Measurements from ENCODE around the gene ACACA. TPM values are rescaled to one million over a fixed set of nuclear protein-coding genes. Genes with fewer than 3 reads are reported as not detected.

Gene ACACA
- total and polyA plus RNA-seq, 2 donors (not counting 1 experiment from before 2014, with no cell fraction given) = 45.2 to 123 TPM

DNA sequence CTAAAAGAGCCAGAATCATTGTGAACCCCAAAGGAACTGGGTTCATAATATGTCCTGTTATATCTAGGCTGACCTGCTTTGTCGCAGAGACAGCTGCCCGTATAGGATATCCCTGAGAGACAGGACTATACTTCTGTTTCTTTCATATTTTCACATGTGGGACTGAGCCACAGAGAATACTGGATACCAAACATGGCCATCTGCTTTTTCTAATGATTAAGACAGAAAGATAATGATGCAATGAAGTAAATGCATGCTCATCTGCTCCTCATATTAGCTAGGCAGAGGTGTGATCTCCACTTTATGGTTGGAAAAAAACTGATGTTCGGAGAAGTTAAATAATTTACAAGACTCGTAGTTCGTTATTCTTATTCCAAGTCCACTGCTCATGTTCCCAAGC is 297.5 kb downstream of the ACACA start:
- no peak for TF ChIP-seq EZH2 (IDR thresholded peaks at IDR 0.05; ENCODE audit: low read length, missing control alignments)
- TF ChIP-seq, protein P1, sequence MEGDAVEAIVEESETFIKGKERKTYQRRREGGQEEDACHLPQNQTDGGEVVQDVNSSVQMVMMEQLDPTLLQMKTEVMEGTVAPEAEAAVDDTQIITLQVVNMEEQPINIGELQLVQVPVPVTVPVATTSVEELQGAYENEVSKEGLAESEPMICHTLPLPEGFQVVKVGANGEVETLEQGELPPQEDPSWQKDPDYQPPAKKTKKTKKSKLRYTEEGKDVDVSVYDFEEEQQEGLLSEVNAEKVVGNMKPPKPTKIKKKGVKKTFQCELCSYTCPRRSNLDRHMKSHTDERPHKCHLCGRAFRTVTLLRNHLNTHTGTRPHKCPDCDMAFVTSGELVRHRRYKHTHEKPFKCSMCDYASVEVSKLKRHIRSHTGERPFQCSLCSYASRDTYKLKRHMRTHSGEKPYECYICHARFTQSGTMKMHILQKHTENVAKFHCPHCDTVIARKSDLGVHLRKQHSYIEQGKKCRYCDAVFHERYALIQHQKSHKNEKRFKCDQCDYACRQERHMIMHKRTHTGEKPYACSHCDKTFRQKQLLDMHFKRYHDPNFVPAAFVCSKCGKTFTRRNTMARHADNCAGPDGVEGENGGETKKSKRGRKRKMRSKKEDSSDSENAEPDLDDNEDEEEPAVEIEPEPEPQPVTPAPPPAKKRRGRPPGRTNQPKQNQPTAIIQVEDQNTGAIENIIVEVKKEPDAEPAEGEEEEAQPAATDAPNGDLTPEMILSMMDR (conservative IDR thresholded peaks at IDR 0.05 in 1 of 2, IDR thresholded peaks at IDR 0.05 in 1 of 2; ENCODE audit: low read depth in 1 of 2, low read length in 2 of 2) = no peak
- Histone ChIP-seq H3K9ac (ENCODE audit: insufficient read depth, low read length) (no peak overlapping the region), H3K9me3 (ENCODE audit: control insufficient read depth, insufficient read depth, low read depth, low read length) (no peaks in the 10 kb centered on the region), H3K4me2 (ENCODE audit: extremely low read depth, insufficient read depth, low read length) (no peak overlapping the region), H3K4me3 (replicated peaks in 1 of 4; ENCODE audit: control extremely low read depth in 1 of 4, insufficient read depth in 1 of 4, low read depth in 3 of 4, low read length in 4 of 4) (no peak overlapping the region), H3K79me2 (ENCODE audit: control insufficient read depth, insufficient read depth, low read length) (no peaks in the 10 kb centered on the region), H4K20me1 (ENCODE audit: control insufficient read depth, extremely low read depth, insufficient read depth, low read length) (no peaks in the 10 kb centered on the region), H2AFZ (ENCODE audit: low read length) (no peak overlapping the region), H3K27ac (ENCODE audit: insufficient read depth, low read length) (no peak overlapping the region), H3K36me3 (ENCODE audit: control insufficient read depth, insufficient read depth, low read length) (peaks cover 11% of the 10 kb centered on the region), H3K4me1 (ENCODE audit: control insufficient read depth, extremely low read depth, insufficient read depth, low read length) (no peaks in the 10 kb centered on the region), H3K27me3 (ENCODE audit: control insufficient read depth, insufficient read depth, low read length) (no peaks in the 10 kb centered on the region)
- DNase-seq (ENCODE audit: low read depth in 2 of 2) = no peak

GRCh38 chr17:37107406-37108083 is 299.1 kb downstream of the ACACA start:
- no peak overlapping the region for H3K9ac ChIP-seq (ENCODE audit: insufficient read depth, low read length)
- H3K79me2 ChIP-seq (ENCODE audit: control insufficient read depth, insufficient read depth, low read length) = no peaks in the 10 kb centered on the region
- TF ChIP-seq EZH2 (IDR thresholded peaks at IDR 0.05; ENCODE audit: low read length, missing control alignments) = no peak
- TF ChIP-seq, protein P1 (conservative IDR thresholded peaks at IDR 0.05 in 1 of 2, IDR thresholded peaks at IDR 0.05 in 1 of 2; ENCODE audit: low read depth in 1 of 2, low read length in 2 of 2) = no peak
- no peaks in the 10 kb centered on the region for H3K27me3 ChIP-seq (ENCODE audit: control insufficient read depth, insufficient read depth, low read length)
- H3K4me2 ChIP-seq (ENCODE audit: extremely low read depth, insufficient read depth, low read length) = no peak overlapping the region
- no peak overlapping the region for H3K4me3 ChIP-seq (replicated peaks in 1 of 4; ENCODE audit: control extremely low read depth in 1 of 4, insufficient read depth in 1 of 4, low read depth in 3 of 4, low read length in 4 of 4)
- H3K36me3 ChIP-seq (ENCODE audit: control insufficient read depth, insufficient read depth, low read length) = peaks cover 7% of the 10 kb centered on the region
- H2AFZ ChIP-seq (ENCODE audit: low read length) = no peak overlapping the region
- H4K20me1 ChIP-seq (ENCODE audit: control insufficient read depth, extremely low read depth, insufficient read depth, low read length) = no peaks in the 10 kb centered on the region
- H3K9me3 ChIP-seq (ENCODE audit: control insufficient read depth, insufficient read depth, low read depth, low read length) = no peaks in the 10 kb centered on the region
- H3K4me1 ChIP-seq (ENCODE audit: control insufficient read depth, extremely low read depth, insufficient read depth, low read length) = no peaks in the 10 kb centered on the region
- H3K27ac ChIP-seq (ENCODE audit: insufficient read depth, low read length) = no peak overlapping the region
- DNase-seq (ENCODE audit: low read depth in 2 of 2) = peak; percentile 18 to 75

GRCh38 chr17:37106049-37106448 is 300.6 kb downstream of the ACACA start:
- H3K79me2 ChIP-seq (ENCODE audit: control insufficient read depth, insufficient read depth, low read length) = no peaks in the 10 kb centered on the region
- no peak overlapping the region for H3K9ac ChIP-seq (ENCODE audit: insufficient read depth, low read length)
- H3K27ac ChIP-seq (ENCODE audit: insufficient read depth, low read length) = no peak overlapping the region
- no peaks in the 10 kb centered on the region for H3K9me3 ChIP-seq (ENCODE audit: control insufficient read depth, insufficient read depth, low read depth, low read length)
- no peaks in the 10 kb centered on the region for H3K27me3 ChIP-seq (ENCODE audit: control insufficient read depth, insufficient read depth, low read length)
- no peak overlapping the region for H3K4me2 ChIP-seq (ENCODE audit: extremely low read depth, insufficient read depth, low read length)
- peaks cover 6% of the 10 kb centered on the region for H3K36me3 ChIP-seq (ENCODE audit: control insufficient read depth, insufficient read depth, low read length)
- no peak for DNase-seq (ENCODE audit: low read depth in 2 of 2)
- H3K4me1 ChIP-seq (ENCODE audit: control insufficient read depth, extremely low read depth, insufficient read depth, low read length) = no peaks in the 10 kb centered on the region
- no peaks in the 10 kb centered on the region for H4K20me1 ChIP-seq (ENCODE audit: control insufficient read depth, extremely low read depth, insufficient read depth, low read length)
- TF ChIP-seq, protein P1 (conservative IDR thresholded peaks at IDR 0.05 in 1 of 2, IDR thresholded peaks at IDR 0.05 in 1 of 2; ENCODE audit: low read depth in 1 of 2, low read length in 2 of 2) = no peak
- TF ChIP-seq EZH2 (IDR thresholded peaks at IDR 0.05; ENCODE audit: low read length, missing control alignments) = no peak
- no peak overlapping the region for H3K4me3 ChIP-seq (replicated peaks in 1 of 4; ENCODE audit: control extremely low read depth in 1 of 4, insufficient read depth in 1 of 4, low read depth in 3 of 4, low read length in 4 of 4)
- H2AFZ ChIP-seq (ENCODE audit: low read length) = no peak overlapping the region

Data from fibroblast of lung (primary cell).